HCT116 (cell line): Measurements from ENCODE around the gene PELI3. TPM values are rescaled to one million over a fixed set of nuclear protein-coding genes. Genes with fewer than 3 reads are reported as not detected.

ENCODE experiments used
- ATAC-seq: fragments of 200-7000 bp; cut with Tn5 transposase; 2 replicates; pipeline ENCODE4 v1.9.1; 2020; ENCODE audit warnings: mild to moderate bottlenecking, moderate library complexity
- BruUV-seq: library from RNA; stranded (reverse); fragments of 400-500 nt; replicated peaks from 2 replicates; lab custom pipeline; 2021; lab: Mats Ljungman, UMichigan
- CTCF ChIA-PET: fragments of 300-600 bp; sonication (Branson Sonifier 250); formaldehyde crosslinking; loops from one replicate; lab custom pipeline; 2021; ENCODE audit warnings: antibody characterized with exemption; lab: Charles Lee
- POLR2A ChIA-PET: fragments of 300-600, 350-600 bp; sonication (Branson Sonifier 250); formaldehyde crosslinking; loops from one replicate; lab custom pipeline; 2021; ENCODE audit warnings: antibody characterized with exemption; lab: Charles Lee
- RAD21 ChIA-PET, 2 experiments: fragments of 300-600 bp; sonication (Branson Sonifier 250); formaldehyde crosslinking; loops; one replicate each; lab custom pipeline; 2023; ENCODE audit warnings: low total read pairs in 2 of 2; ENCODE audit not compliant: uncharacterized antibody in 2 of 2, unreplicated experiment in 2 of 2, low non-redundant PET in 1 of 2; lab: Charles Lee
- DNase-seq: peaks from one replicate; pipeline ENCODE4 v3.0.0-alpha.2; 2010; ENCODE audit warnings: low read depth, low spot score
- H2AFZ ChIP-seq: fragments of 200-600 bp; shearing (Covaris generic), sonication (generic); 2 replicates; pipeline ENCODE4 v1.6.1; 2017; ENCODE audit warnings: low read depth, mixed run types, mixed read lengths, antibody characterized with exemption, low read length; ENCODE audit not compliant: poor library complexity, severe bottlenecking
- H3K27ac ChIP-seq: 2 replicates; pipeline ENCODE4 v1.5.1; 2012; ENCODE audit warnings: low read depth, low read length
- H3K27me3 ChIP-seq: fragments of 200-600 bp; sonication (generic); 2 replicates; pipeline ENCODE4 v1.6.1; 2016; ENCODE audit warnings: mixed run types, low read length, mixed read lengths; ENCODE audit not compliant: insufficient read depth
- H3K36me3 ChIP-seq, 2 experiments: fragments of 200-500 bp in 1 of 2; fragments of 200-600 bp in 1 of 2; sonication (Bioruptor generic) in 1 of 2; sonication (generic) in 1 of 2; 2 replicates each; pipeline versions ENCODE4 v1.5.1 to v1.6.1; 2014 to 2016; ENCODE audit warnings: low read length in 2 of 2, inconsistent platforms in 1 of 2, mixed read lengths in 1 of 2, mixed run types in 1 of 2; ENCODE audit not compliant: insufficient read depth in 2 of 2, control insufficient read depth in 1 of 2
- H3K4me1 ChIP-seq, 2 experiments: fragments of 200-600 bp in 1 of 2; sonication (generic) in 1 of 2; 2 replicates each; pipeline versions ENCODE4 v1.5.1 to v1.6.1; 2012 to 2017; ENCODE audit warnings: low read length in 2 of 2, inconsistent platforms in 1 of 2, mild to moderate bottlenecking in 1 of 2, mixed read lengths in 1 of 2, mixed run types in 1 of 2, moderate library complexity in 1 of 2; ENCODE audit not compliant: insufficient read depth in 2 of 2, control insufficient read depth in 1 of 2
- H3K4me2 ChIP-seq: fragments of 200-600 bp; sonication (generic); 2 replicates; pipeline ENCODE4 v1.6.1; 2017; ENCODE audit warnings: mixed run types, low read length, mixed read lengths
- H3K4me3 ChIP-seq, 2 experiments: fragments of 200-600 bp in 1 of 2; sonication (generic) in 1 of 2; replicated peaks in 1 of 2; 2 replicates each; pipeline ENCODE4 v1.5.1; 2011 to 2016; ENCODE audit warnings: low read length in 2 of 2, control low read depth in 1 of 2, low read depth in 1 of 2, mild to moderate bottlenecking in 1 of 2, mixed read lengths in 1 of 2, mixed run types in 1 of 2
- H3K79me2 ChIP-seq: fragments of 200-600 bp; sonication (generic); 2 replicates; pipeline ENCODE4 v1.6.1; 2017; ENCODE audit warnings: mild to moderate bottlenecking, mixed run types, low read length, moderate library complexity, mixed read lengths; ENCODE audit not compliant: insufficient read depth
- H3K9ac ChIP-seq: fragments of 200-600 bp; sonication (generic); 2 replicates; pipeline ENCODE4 v1.6.1; 2016; ENCODE audit warnings: low read length, mixed read lengths
- H3K9me2 ChIP-seq: fragments of 200-600 bp; sonication (generic), shearing (Covaris generic); 2 replicates; pipeline ENCODE4 v1.6.1; 2017; ENCODE audit warnings: mixed run types, mild to moderate bottlenecking, moderate library complexity; ENCODE audit not compliant: insufficient read depth
- H3K9me3 ChIP-seq, 2 experiments: fragments of 200-500 bp in 1 of 2; fragments of 200-600 bp in 1 of 2; sonication (Bioruptor generic) in 1 of 2; sonication (generic) in 1 of 2; 2 replicates each; pipeline ENCODE4 v1.6.1; 2014 to 2017; ENCODE audit warnings: low read length in 2 of 2, mixed read lengths in 2 of 2, inconsistent platforms in 1 of 2, low read depth in 1 of 2, mild to moderate bottlenecking in 1 of 2, mixed run types in 1 of 2, moderate library complexity in 1 of 2; ENCODE audit not compliant: control insufficient read depth in 1 of 2, insufficient read depth in 1 of 2
- H4K20me1 ChIP-seq: fragments of 200-600 bp; sonication (generic), shearing (Covaris generic); 2 replicates; pipeline ENCODE4 v1.6.1; 2017; ENCODE audit warnings: mixed run types, mild to moderate bottlenecking, moderate library complexity; ENCODE audit not compliant: insufficient read depth
- ATF3 ChIP-seq: IDR thresholded peaks from 2 replicates; pipeline ENCODE4 v1.6.1; 2012
- CBX3 ChIP-seq: IDR thresholded peaks from 2 replicates; pipeline ENCODE4 v1.6.1; 2012; ENCODE audit warnings: low read depth
- CEBPB ChIP-seq: IDR thresholded peaks from 2 replicates; pipeline ENCODE4 v1.6.1; 2012; ENCODE audit warnings: low read depth
- EGR1 ChIP-seq: IDR thresholded peaks from 2 replicates; pipeline ENCODE4 v1.6.1; 2012; ENCODE audit warnings: low read depth
- EZH2 ChIP-seq: fragments of 200-600 bp; sonication (generic); IDR thresholded peaks from 2 replicates; pipeline ENCODE4 v1.6.1; 2017; ENCODE audit warnings: antibody characterized with exemption, mixed run types
- FOSL1 ChIP-seq: IDR thresholded peaks from 2 replicates; pipeline ENCODE4 v1.6.1; 2012; ENCODE audit warnings: low read depth
- JUND ChIP-seq: IDR thresholded peaks from 2 replicates; pipeline ENCODE4 v1.6.1; 2012
- MAX ChIP-seq: IDR thresholded peaks from 2 replicates; pipeline ENCODE4 v1.6.1; 2012
- POLR2A ChIP-seq: IDR thresholded peaks from 2 replicates; pipeline ENCODE4 v1.7.0; 2011; ENCODE audit warnings: borderline replicate concordance; ENCODE audit not compliant: insufficient read depth, insufficient read length; ENCODE audit errors: extremely low read depth
- RAD21 ChIP-seq: IDR thresholded peaks from 2 replicates; pipeline ENCODE4 v1.6.1; 2012; ENCODE audit warnings: low read depth, mild to moderate bottlenecking
- SIN3A ChIP-seq: IDR thresholded peaks from 2 replicates; pipeline ENCODE4 v1.6.1; 2012; ENCODE audit warnings: low read depth
- SRF ChIP-seq: IDR thresholded peaks from 2 replicates; pipeline ENCODE4 v1.6.1; 2012; ENCODE audit warnings: low read depth
- TCF7L2 ChIP-seq: IDR thresholded peaks from 2 replicates; pipeline ENCODE4 v1.7.0; 2011; ENCODE audit warnings: borderline replicate concordance, inconsistent platforms; ENCODE audit not compliant: insufficient read depth, insufficient read length; ENCODE audit errors: extremely low read depth
- ZBTB33 ChIP-seq: IDR thresholded peaks from 2 replicates; pipeline ENCODE4 v1.6.1; 2011; ENCODE audit warnings: mild to moderate bottlenecking, low read length, moderate library complexity; ENCODE audit not compliant: insufficient replicate concordance; ENCODE audit errors: extremely low read depth
- ZNF274 ChIP-seq: fragments of 200-500 bp; sonication (Bioruptor generic); IDR thresholded peaks from 2 replicates; pipeline ENCODE4 v1.6.1; 2014; ENCODE audit warnings: mild to moderate bottlenecking, low read depth, low read length, inconsistent platforms
- intact Hi-C: fragments of 100-400 bp; cut with micrococcal nuclease; formaldehyde crosslinking; loops from 2 replicates; pipeline ENCODE4 v1.10.0; 2022
- total RNA-seq: library from RNA; stranded (reverse); gene quantifications from one replicate; pipeline ENCODE4 v1.2.1, GENCODE V29; 2021; ENCODE audit not compliant: unreplicated experiment
- TF ChIP-seq, protein P1 (sequence below): IDR thresholded peaks from 2 replicates; pipeline ENCODE4 v1.6.1; 2012; ENCODE audit warnings: low read depth
- TF ChIP-seq, protein P2 (sequence below), 3 experiments: fragments of 200-600 bp in 1 of 3; sonication (generic) in 1 of 3; IDR thresholded peaks in 2 of 3; conservative IDR thresholded peaks in 1 of 3; 2 replicates each; pipeline ENCODE4 v1.5.1; 2012 to 2017; ENCODE audit warnings: low read depth in 2 of 3, low read length in 2 of 3, antibody characterized with exemption in 1 of 3, borderline replicate concordance in 1 of 3, control low read depth in 1 of 3, mild to moderate bottlenecking in 1 of 3, mixed read lengths in 1 of 3, mixed run types in 1 of 3, moderate library complexity in 1 of 3; ENCODE audit not compliant: insufficient read depth in 1 of 3

The PELI3 gene
- total RNA-seq, 1 experiment from 2014 or later = 12.8 TPM

GRCh38 chr11:66420671-66421476, 45.8 kb upstream of the PELI3 start, which contains the start of gene NPAS4:
Gene NPAS4 (plus strand): TSS chr11:66421035. CDS start chr11:66421180, 145 bp downstream.
- Histone ChIP-seq H2AFZ (no peak within 1 kb of the TSS), H4K20me1 (no peaks in the 10 kb centered on the region), H3K4me1 (peaks cover 12 to 17% of the 10 kb centered on the region in 2 experiments), H3K4me2 (no peak within 1 kb of the TSS), H3K79me2 (no peaks in the 10 kb centered on the region), H3K27ac (no peak within 1 kb of the TSS), H3K36me3 (no peaks in the 10 kb centered on the region), H3K9ac (no peak within 1 kb of the TSS), H3K9me3 (no peaks in the 10 kb centered on the region), H3K4me3 (no peak within 1 kb of the TSS), H3K27me3 (peaks cover 33% of the 10 kb centered on the region), H3K9me2 (no peaks in the 10 kb centered on the region)
- CTCF ChIA-PET = interaction anchor here (0.8 to 1.7 kb wide), 7 partner anchors 10 to 257 kb away, joined by 3 to 7 read pairs (median 3); partner anchors contain the start of genes MRPL11, RBM4B and YIF1A
- BruUV-seq = no TSS peak
- RAD21 ChIA-PET = interaction anchor here in 1 of 2 experiments (1.0 kb wide), 1 partner anchor 35 kb away, joined by 3 read pairs; no protein-coding TSS in a partner anchor
- intact Hi-C loops = no loop called here
- no peak for ATAC-seq
- DNase-seq = no peak
- POLR2A ChIA-PET = no interaction called here
- TF ChIP-seq RAD21 (no peak), ZNF274 (no peak), JUND (no peak), MAX (no peak), SRF (no peak), EGR1 (no peak), FOSL1 (no peak), ZBTB33 (no peak), EZH2 (no peak), CBX3 (no peak), TCF7L2 (no peak), ATF3 (no peak), POLR2A (no peak), SIN3A (no peak), CEBPB (no peak)
- TF ChIP-seq, protein P1, sequence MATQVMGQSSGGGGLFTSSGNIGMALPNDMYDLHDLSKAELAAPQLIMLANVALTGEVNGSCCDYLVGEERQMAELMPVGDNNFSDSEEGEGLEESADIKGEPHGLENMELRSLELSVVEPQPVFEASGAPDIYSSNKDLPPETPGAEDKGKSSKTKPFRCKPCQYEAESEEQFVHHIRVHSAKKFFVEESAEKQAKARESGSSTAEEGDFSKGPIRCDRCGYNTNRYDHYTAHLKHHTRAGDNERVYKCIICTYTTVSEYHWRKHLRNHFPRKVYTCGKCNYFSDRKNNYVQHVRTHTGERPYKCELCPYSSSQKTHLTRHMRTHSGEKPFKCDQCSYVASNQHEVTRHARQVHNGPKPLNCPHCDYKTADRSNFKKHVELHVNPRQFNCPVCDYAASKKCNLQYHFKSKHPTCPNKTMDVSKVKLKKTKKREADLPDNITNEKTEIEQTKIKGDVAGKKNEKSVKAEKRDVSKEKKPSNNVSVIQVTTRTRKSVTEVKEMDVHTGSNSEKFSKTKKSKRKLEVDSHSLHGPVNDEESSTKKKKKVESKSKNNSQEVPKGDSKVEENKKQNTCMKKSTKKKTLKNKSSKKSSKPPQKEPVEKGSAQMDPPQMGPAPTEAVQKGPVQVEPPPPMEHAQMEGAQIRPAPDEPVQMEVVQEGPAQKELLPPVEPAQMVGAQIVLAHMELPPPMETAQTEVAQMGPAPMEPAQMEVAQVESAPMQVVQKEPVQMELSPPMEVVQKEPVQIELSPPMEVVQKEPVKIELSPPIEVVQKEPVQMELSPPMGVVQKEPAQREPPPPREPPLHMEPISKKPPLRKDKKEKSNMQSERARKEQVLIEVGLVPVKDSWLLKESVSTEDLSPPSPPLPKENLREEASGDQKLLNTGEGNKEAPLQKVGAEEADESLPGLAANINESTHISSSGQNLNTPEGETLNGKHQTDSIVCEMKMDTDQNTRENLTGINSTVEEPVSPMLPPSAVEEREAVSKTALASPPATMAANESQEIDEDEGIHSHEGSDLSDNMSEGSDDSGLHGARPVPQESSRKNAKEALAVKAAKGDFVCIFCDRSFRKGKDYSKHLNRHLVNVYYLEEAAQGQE = no peak
- TF ChIP-seq, protein P2, sequence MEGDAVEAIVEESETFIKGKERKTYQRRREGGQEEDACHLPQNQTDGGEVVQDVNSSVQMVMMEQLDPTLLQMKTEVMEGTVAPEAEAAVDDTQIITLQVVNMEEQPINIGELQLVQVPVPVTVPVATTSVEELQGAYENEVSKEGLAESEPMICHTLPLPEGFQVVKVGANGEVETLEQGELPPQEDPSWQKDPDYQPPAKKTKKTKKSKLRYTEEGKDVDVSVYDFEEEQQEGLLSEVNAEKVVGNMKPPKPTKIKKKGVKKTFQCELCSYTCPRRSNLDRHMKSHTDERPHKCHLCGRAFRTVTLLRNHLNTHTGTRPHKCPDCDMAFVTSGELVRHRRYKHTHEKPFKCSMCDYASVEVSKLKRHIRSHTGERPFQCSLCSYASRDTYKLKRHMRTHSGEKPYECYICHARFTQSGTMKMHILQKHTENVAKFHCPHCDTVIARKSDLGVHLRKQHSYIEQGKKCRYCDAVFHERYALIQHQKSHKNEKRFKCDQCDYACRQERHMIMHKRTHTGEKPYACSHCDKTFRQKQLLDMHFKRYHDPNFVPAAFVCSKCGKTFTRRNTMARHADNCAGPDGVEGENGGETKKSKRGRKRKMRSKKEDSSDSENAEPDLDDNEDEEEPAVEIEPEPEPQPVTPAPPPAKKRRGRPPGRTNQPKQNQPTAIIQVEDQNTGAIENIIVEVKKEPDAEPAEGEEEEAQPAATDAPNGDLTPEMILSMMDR (IDR thresholded peaks at IDR 0.05 in 2 of 3, conservative IDR thresholded peaks at IDR 0.05 in 1 of 3; ENCODE audit: borderline replicate concordance in 1 of 3, insufficient read depth in 1 of 3, low read depth in 2 of 3, low read length in 2 of 3) = no peak
